HUES64 (cell line): Measurements from ENCODE around the gene SLC39A11.
"Not testable (repeated sequence)": the region's sequence is repeated elsewhere in the genome, so short reads cannot be mapped to it uniquely, and the experiment has no call there.

Experiments used
- H3K27ac ChIP-seq: 2 replicates; pipeline ENCODE4 v1.7.0; 2013; ENCODE audit warnings: low read depth, low read length, inconsistent platforms
- H3K27me3 ChIP-seq: 2 replicates; pipeline ENCODE4 v1.6.1; 2013; ENCODE audit warnings: mild to moderate bottlenecking, low read length; ENCODE audit not compliant: insufficient read depth
- H3K36me3 ChIP-seq: 2 replicates; pipeline ENCODE4 v1.6.1; 2013; ENCODE audit warnings: mild to moderate bottlenecking, low read length; ENCODE audit not compliant: insufficient read depth
- H3K4me1 ChIP-seq: 2 replicates; pipeline ENCODE4 v1.6.1; 2013; ENCODE audit warnings: mild to moderate bottlenecking, low read length, moderate library complexity; ENCODE audit not compliant: insufficient read depth
- H3K4me3 ChIP-seq: 2 replicates; pipeline ENCODE4 v1.5.1; 2013; ENCODE audit warnings: mild to moderate bottlenecking, low read length, moderate library complexity
- H3K9ac ChIP-seq: 2 replicates; pipeline ENCODE4 v1.6.1; 2013; ENCODE audit warnings: mild to moderate bottlenecking, low read depth, low read length
- H3K9me3 ChIP-seq: 2 replicates; pipeline ENCODE4 v1.6.1; 2013; ENCODE audit warnings: low read depth, low read length; ENCODE audit not compliant: insufficient read depth
- WGBS: fragments of 150-250, 120-280 bp; methylation state at CpG from one replicate; pipeline ENCODE4 v1.1.7; 2013; ENCODE audit warnings: missing lambda C conversion rate; 5-methylcytosine and 5-hydroxymethylcytosine counted together

The SLC39A11 gene

GRCh38 chr17:72942579-72942978 lies 149.9 kb downstream of the SLC39A11 start:
- H3K36me3 ChIP-seq: no peaks in the 10 kb centered on the region
- H3K9me3 ChIP-seq: no peaks in the 10 kb centered on the region
- H3K27me3 ChIP-seq: no peaks in the 10 kb centered on the region
- no peak overlapping the region for H3K27ac ChIP-seq
- no peak overlapping the region for H3K9ac ChIP-seq
- 96% methylated on average over 6 of the region's 6 CpGs for WGBS
- peaks cover 3% of the 10 kb centered on the region; the same call in 1 of the 2 replicates for H3K4me1 ChIP-seq
- H3K4me3 ChIP-seq: no peak overlapping the region

GRCh38 chr17:72940496-72940895 lies 152.0 kb downstream of the SLC39A11 start:
- no peak overlapping the region for H3K4me3 ChIP-seq
- H3K36me3 ChIP-seq: no peaks in the 10 kb centered on the region
- H3K27me3 ChIP-seq: no peaks in the 10 kb centered on the region
- WGBS: 95% methylated on average over 11 of the region's 11 CpGs
- H3K4me1 ChIP-seq: peaks cover 3% of the 10 kb centered on the region; the same call in 1 of the 2 replicates
- H3K27ac ChIP-seq: no peak overlapping the region
- H3K9ac ChIP-seq: no peak overlapping the region
- H3K9me3 ChIP-seq: no peaks in the 10 kb centered on the region

- no peak overlapping the region for H3K27ac ChIP-seq
- no peak overlapping the region for H3K4me3 ChIP-seq
- H3K36me3 ChIP-seq: no peaks in the 10 kb centered on the region
- 68% methylated on average over 3 of the region's 3 CpGs for WGBS
- no peaks in the 10 kb centered on the region for H3K9me3 ChIP-seq
- no peak overlapping the region for H3K9ac ChIP-seq
- peaks cover 3% of the 10 kb centered on the region; the same call in 1 of the 2 replicates for H3K4me1 ChIP-seq
- H3K27me3 ChIP-seq: no peaks in the 10 kb centered on the region
These were observed 154.0 kb downstream of the SLC39A11 start for GRCh38 chr17:72938482-72938881.

DNA sequence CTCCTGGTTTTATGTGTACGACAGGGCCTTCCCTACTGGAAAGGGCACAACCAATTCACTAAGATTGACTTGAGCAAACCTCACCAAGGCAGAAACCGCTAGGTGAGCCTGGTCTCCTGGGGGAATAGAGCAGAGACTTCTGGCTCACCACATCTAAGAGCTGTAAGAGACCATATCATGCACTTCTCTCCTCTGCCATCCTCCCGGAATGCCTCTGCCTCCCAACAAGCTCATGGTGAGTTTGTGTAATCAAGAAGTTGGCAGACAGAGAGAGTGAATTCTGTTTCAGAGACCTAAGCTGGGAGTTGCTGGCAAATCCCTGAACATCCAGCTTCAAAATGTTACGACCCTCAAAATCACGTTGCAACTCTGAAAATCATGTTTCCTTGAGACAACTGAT lies 154.8 kb downstream of the SLC39A11 start:
- Histone ChIP-seq H3K4me3 (no peak overlapping the region), H3K9me3 (no peaks in the 10 kb centered on the region), H3K4me1 (peaks cover 3% of the 10 kb centered on the region; the same call in 1 of the 2 replicates), H3K36me3 (no peaks in the 10 kb centered on the region), H3K27me3 (no peaks in the 10 kb centered on the region), H3K9ac (no peak overlapping the region), H3K27ac (no peak overlapping the region)
- whole genome bisulfite sequencing: 79% methylated on average over 5 of the region's 5 CpGs

GRCh38 chr17:72937254-72937653 lies 155.2 kb downstream of the SLC39A11 start:
- H3K4me3 ChIP-seq, H3K9me3 ChIP-seq, H3K36me3 ChIP-seq, H3K27ac ChIP-seq, H3K4me1 ChIP-seq, H3K27me3 ChIP-seq, H3K9ac ChIP-seq: not testable (repeated sequence)
- WGBS: 95% methylated on average over 7 of the region's 8 CpGs

DNA sequence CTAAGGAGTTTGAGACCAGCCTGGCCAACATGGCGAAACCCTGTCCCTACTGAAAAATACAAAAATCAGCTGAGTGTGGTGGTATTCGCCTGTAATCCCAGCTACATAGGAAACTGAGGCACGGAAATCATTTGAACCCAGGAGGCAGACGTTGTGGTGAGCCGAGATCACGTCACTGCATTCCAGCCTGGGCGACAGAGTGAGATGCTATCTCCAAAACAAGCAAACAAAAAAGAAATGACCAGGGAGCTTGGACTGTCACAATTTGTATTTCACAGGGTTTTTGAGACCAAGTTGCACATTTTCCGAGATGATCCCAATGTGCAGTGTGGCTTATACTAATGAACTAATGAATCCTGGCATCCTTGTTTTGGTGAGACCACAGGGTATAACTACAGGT lies 156.5 kb downstream of the SLC39A11 start:
- no peaks in the 10 kb centered on the region for H3K9me3 ChIP-seq
- WGBS: 95% methylated on average over 8 of the region's 8 CpGs

GRCh38 chr17:72934927-72935326 lies 157.6 kb downstream of the SLC39A11 start:
- Histone ChIP-seq H3K4me3 (no peak overlapping the region), H3K9me3 (no peaks in the 10 kb centered on the region), H3K27ac (no peak overlapping the region), H3K36me3 (no peaks in the 10 kb centered on the region), H3K4me1 (peaks cover 4% of the 10 kb centered on the region), H3K9ac (no peak overlapping the region), H3K27me3 (no peaks in the 10 kb centered on the region)
- 96% methylated on average over 8 of the region's 8 CpGs for WGBS

More for the DNA sequence above, 156.5 kb downstream of the SLC39A11 start:
- no peak overlapping the region for H3K27ac ChIP-seq
- H3K4me3 ChIP-seq: no peak overlapping the region
- H3K4me1 ChIP-seq: peaks cover 3% of the 10 kb centered on the region; the same call in 1 of the 2 replicates
- H3K27me3 ChIP-seq: no peaks in the 10 kb centered on the region
- H3K36me3 ChIP-seq: no peaks in the 10 kb centered on the region
- H3K9ac ChIP-seq: no peak overlapping the region

- H3K9ac ChIP-seq: no peak overlapping the region
- no peaks in the 10 kb centered on the region for H3K9me3 ChIP-seq
- no peak overlapping the region for H3K4me3 ChIP-seq
- H3K27ac ChIP-seq: no peak overlapping the region
- WGBS: 91% methylated on average over 5 of the region's 5 CpGs
- no peaks in the 10 kb centered on the region for H3K27me3 ChIP-seq
- peaks cover 4% of the 10 kb centered on the region; the same call in 1 of the 2 replicates for H3K4me1 ChIP-seq
- H3K36me3 ChIP-seq: no peaks in the 10 kb centered on the region
These were observed 160.9 kb downstream of the SLC39A11 start for GRCh38 chr17:72931635-72932034.

DNA sequence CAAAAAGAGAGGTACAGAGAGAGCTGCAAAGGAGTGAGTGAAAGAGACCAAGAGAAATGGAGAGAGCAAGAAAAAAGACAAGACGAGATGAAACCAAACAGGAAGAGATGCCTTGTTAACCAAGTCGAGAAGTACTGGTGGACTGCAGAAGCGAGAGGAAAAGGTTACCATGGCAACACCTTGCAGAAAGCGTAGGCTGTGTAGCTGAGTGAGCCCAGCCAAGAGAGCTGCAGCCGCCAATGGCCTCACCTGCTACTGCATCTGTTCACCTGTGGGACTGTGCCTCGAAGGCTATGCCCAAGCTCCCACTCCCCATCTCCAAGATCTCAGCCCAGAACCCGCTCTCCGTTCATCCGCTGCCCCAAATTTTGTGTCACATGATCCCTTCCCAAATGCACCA lies 161.3 kb downstream of the SLC39A11 start:
- 87% methylated on average over 9 of the region's 9 CpGs for WGBS
- Histone ChIP-seq H3K36me3 (no peaks in the 10 kb centered on the region), H3K27ac (no peak overlapping the region), H3K9me3 (no peaks in the 10 kb centered on the region), H3K4me3 (no peak overlapping the region), H3K27me3 (no peaks in the 10 kb centered on the region), H3K4me1 (peaks cover 4% of the 10 kb centered on the region; the same call in 1 of the 2 replicates), H3K9ac (no peak overlapping the region)

DNA sequence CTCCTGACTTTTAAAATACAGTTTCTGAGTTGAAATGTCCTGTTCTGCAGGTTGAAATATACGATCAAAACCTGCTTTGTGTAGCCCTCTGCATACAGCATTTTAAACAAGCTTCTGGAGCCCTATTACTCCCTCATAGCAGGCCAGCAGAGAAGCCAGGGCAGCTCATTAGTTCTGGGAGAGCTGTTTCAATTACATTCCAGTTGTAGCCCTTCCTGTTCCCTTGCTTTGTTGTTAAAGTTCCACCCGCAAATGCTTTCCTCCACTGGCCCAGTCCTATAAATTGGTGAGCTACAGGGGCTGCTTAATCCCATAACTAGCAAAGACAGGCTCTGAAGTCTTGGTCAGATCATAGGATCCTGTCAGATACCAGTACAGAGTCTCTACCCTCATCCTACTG lies 162.5 kb downstream of the SLC39A11 start:
- Histone ChIP-seq H3K4me1 (peaks cover 4% of the 10 kb centered on the region; the same call in 1 of the 2 replicates), H3K27ac (no peak overlapping the region), H3K4me3 (no peak overlapping the region), H3K9ac (no peak overlapping the region), H3K36me3 (no peaks in the 10 kb centered on the region), H3K27me3 (no peaks in the 10 kb centered on the region), H3K9me3 (no peaks in the 10 kb centered on the region)
- WGBS: 87% methylated on average over 2 of the region's 2 CpGs

DNA sequence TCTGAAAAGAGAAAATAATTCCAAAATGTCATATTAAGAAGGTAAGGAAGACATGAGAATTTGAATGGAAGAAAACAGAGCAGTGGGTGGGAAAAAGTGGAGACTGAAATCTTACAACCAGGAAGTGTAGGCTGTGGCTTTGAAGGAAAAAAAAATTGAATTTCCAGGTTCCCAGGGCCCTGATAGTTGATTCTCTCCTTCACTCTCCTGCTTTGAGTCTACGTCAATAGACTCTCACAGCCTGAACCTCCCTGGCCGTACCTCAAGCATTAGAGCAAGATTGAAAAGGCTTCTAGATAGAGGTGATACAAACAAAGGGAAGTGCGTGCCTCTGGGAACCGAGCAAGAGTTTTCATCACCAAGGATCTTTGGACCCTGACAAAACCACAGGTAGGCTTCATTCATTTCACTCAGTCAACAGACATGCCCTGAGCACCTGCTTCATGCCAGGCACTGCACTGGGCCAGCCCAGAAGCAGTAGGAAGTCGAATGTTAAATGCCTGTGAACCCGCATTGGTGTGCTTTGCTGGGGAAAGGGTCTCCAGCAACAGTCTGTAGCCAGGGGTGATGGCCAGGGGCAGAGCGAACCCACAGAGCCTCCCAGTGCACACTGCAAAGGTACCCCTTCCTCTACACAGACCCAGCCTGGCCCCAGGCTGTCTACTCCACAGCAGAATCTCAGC lies 163.9 kb downstream of the SLC39A11 start:
- no peaks in the 10 kb centered on the region for H3K27me3 ChIP-seq
- no peaks in the 10 kb centered on the region for H3K9me3 ChIP-seq
- peaks cover 4% of the 10 kb centered on the region; the same call in 1 of the 2 replicates for H3K4me1 ChIP-seq
- no peak overlapping the region for H3K27ac ChIP-seq
- no peak overlapping the region for H3K9ac ChIP-seq
- H3K4me3 ChIP-seq: no peak overlapping the region
- no peaks in the 10 kb centered on the region for H3K36me3 ChIP-seq
- WGBS: 90% methylated on average over 7 of the region's 7 CpGs
